GM12878 (cell line): ENCODE measurements around the gene FNDC11.

Experiments
- EZH2 ChIP-seq: IDR thresholded peaks from 2 replicates; pipeline ENCODE4 v1.6.1; 2012; ENCODE audit warnings: low read depth, mild to moderate bottlenecking, control low read depth, inconsistent platforms, low read length, borderline replicate concordance; ENCODE audit not compliant: control insufficient read depth
- FOS ChIP-seq: IDR thresholded peaks from 3 replicates; pipeline ENCODE4 v1.6.1; 2011; ENCODE audit warnings: borderline replicate concordance; ENCODE audit not compliant: insufficient read length; ENCODE audit errors: extremely low read depth
- FOXK2 ChIP-seq: fragments of 450-650 bp; IDR thresholded peaks from 2 replicates; pipeline ENCODE4 v1.6.1; 2017; ENCODE audit warnings: mild to moderate bottlenecking, moderate library complexity
- JUND ChIP-seq: IDR thresholded peaks from 2 replicates; pipeline ENCODE4 v1.6.1; 2012; ENCODE audit warnings: low read depth, mild to moderate bottlenecking, low read length, improper control_type of control experiment, moderate library complexity
- MEF2A ChIP-seq: IDR thresholded peaks from 2 replicates; pipeline ENCODE4 v1.6.1; 2011; ENCODE audit warnings: low read depth, mild to moderate bottlenecking, low read length, moderate library complexity; ENCODE audit not compliant: insufficient read depth
- RFX5 ChIP-seq: IDR thresholded peaks from 2 replicates; pipeline ENCODE4 v1.6.1; 2011; ENCODE audit warnings: low read depth, low read length, improper control_type of control experiment
- TAF1 ChIP-seq: IDR thresholded peaks from 2 replicates; pipeline ENCODE4 v1.6.1; 2011; ENCODE audit warnings: mild to moderate bottlenecking, low read depth, low read length, borderline replicate concordance
- YBX1 ChIP-seq: fragments of 450-650 bp; IDR thresholded peaks from 2 replicates; pipeline ENCODE4 v1.6.1; 2016; ENCODE audit warnings: antibody characterized with exemption
- ZBTB33 ChIP-seq: fragments of 450-650 bp; IDR thresholded peaks from 2 replicates; pipeline ENCODE4 v1.6.1; 2017; ENCODE audit warnings: mild to moderate bottlenecking
- ZNF24 ChIP-seq: fragments of 450-650 bp; IDR thresholded peaks from 2 replicates; pipeline ENCODE4 v1.6.1; 2017; ENCODE audit warnings: antibody characterized with exemption, mild to moderate bottlenecking
- TF ChIP-seq, protein P1 (sequence below), 3 experiments: IDR thresholded peaks in 2 of 3; conservative IDR thresholded peaks in 1 of 3; 2 replicates each; pipeline ENCODE4 v1.5.1; 2011; ENCODE audit warnings: low read depth in 3 of 3, low read length in 3 of 3, mild to moderate bottlenecking in 3 of 3, control low read depth in 2 of 3, moderate library complexity in 2 of 3, inconsistent platforms in 1 of 3, mixed read lengths in 1 of 3; ENCODE audit not compliant: control insufficient read depth in 2 of 3, insufficient read depth in 1 of 3; ENCODE audit errors: extremely low read depth in 1 of 3
- TF ChIP-seq, protein P2 (sequence below): IDR thresholded peaks from 2 replicates; pipeline ENCODE4 v1.6.1; 2012; ENCODE audit warnings: mild to moderate bottlenecking, low read depth, low read length

GRCh38 chr20:63534831-63535651 lies 18.9 kb upstream of the FNDC11 start:
- TF ChIP-seq YBX1 (no peak), MEF2A (no peak), JUND (no peak), FOS (no peak), FOXK2 (no peak), TAF1 (no peak), ZNF24 (no peak), EZH2 (no peak), RFX5 (no peak), ZBTB33 (no peak)
- TF ChIP-seq, protein P1, sequence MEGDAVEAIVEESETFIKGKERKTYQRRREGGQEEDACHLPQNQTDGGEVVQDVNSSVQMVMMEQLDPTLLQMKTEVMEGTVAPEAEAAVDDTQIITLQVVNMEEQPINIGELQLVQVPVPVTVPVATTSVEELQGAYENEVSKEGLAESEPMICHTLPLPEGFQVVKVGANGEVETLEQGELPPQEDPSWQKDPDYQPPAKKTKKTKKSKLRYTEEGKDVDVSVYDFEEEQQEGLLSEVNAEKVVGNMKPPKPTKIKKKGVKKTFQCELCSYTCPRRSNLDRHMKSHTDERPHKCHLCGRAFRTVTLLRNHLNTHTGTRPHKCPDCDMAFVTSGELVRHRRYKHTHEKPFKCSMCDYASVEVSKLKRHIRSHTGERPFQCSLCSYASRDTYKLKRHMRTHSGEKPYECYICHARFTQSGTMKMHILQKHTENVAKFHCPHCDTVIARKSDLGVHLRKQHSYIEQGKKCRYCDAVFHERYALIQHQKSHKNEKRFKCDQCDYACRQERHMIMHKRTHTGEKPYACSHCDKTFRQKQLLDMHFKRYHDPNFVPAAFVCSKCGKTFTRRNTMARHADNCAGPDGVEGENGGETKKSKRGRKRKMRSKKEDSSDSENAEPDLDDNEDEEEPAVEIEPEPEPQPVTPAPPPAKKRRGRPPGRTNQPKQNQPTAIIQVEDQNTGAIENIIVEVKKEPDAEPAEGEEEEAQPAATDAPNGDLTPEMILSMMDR (IDR thresholded peaks at IDR 0.05 in 2 of 3, conservative IDR thresholded peaks at IDR 0.05 in 1 of 3; ENCODE audit: control insufficient read depth in 2 of 3, extremely low read depth in 1 of 3, insufficient read depth in 1 of 3, low read depth in 3 of 3, low read length in 3 of 3), result no peak
- TF ChIP-seq, protein P2, sequence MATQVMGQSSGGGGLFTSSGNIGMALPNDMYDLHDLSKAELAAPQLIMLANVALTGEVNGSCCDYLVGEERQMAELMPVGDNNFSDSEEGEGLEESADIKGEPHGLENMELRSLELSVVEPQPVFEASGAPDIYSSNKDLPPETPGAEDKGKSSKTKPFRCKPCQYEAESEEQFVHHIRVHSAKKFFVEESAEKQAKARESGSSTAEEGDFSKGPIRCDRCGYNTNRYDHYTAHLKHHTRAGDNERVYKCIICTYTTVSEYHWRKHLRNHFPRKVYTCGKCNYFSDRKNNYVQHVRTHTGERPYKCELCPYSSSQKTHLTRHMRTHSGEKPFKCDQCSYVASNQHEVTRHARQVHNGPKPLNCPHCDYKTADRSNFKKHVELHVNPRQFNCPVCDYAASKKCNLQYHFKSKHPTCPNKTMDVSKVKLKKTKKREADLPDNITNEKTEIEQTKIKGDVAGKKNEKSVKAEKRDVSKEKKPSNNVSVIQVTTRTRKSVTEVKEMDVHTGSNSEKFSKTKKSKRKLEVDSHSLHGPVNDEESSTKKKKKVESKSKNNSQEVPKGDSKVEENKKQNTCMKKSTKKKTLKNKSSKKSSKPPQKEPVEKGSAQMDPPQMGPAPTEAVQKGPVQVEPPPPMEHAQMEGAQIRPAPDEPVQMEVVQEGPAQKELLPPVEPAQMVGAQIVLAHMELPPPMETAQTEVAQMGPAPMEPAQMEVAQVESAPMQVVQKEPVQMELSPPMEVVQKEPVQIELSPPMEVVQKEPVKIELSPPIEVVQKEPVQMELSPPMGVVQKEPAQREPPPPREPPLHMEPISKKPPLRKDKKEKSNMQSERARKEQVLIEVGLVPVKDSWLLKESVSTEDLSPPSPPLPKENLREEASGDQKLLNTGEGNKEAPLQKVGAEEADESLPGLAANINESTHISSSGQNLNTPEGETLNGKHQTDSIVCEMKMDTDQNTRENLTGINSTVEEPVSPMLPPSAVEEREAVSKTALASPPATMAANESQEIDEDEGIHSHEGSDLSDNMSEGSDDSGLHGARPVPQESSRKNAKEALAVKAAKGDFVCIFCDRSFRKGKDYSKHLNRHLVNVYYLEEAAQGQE, result no peak
